GM23338 (cell line): ENCODE measurements around the gene BCORL1. TPM values are rescaled to one million over a fixed set of nuclear protein-coding genes. Genes with fewer than 3 reads are reported as not detected.

ENCODE experiments used
- ATAC-seq: fragments of 200-7000 bp; cut with Tn5 transposase; 3 replicates; pipeline ENCODE4 v1.9.1; 2020
- DNase-seq: peaks from one replicate; pipeline ENCODE4 v3.0.0-alpha.2; 2015; ENCODE audit warnings: low spot score
- H2AFZ ChIP-seq: fragments of 200-600 bp; sonication (generic); 2 replicates; pipeline ENCODE4 v1.8.0; 2016; ENCODE audit warnings: antibody characterized with exemption, mild to moderate bottlenecking, moderate library complexity
- H3F3A ChIP-seq: fragments of 200-600 bp; sonication (generic); replicated peaks from 2 replicates; pipeline ENCODE4 v1.8.0; 2017; ENCODE audit warnings: antibody characterized with exemption, mixed run types, low read depth
- H3K27ac ChIP-seq: fragments of 200-600 bp; sonication (generic); 2 replicates; pipeline ENCODE4 v1.6.1; 2016; ENCODE audit warnings: low read depth
- H3K27me3 ChIP-seq: fragments of 200-600 bp; sonication (generic); 2 replicates; pipeline ENCODE4 v1.8.0; 2016; ENCODE audit warnings: mild to moderate bottlenecking, mixed run types, moderate library complexity; ENCODE audit not compliant: insufficient read depth
- H3K36me3 ChIP-seq: fragments of 200-600 bp; sonication (generic); 2 replicates; pipeline ENCODE4 v1.8.0; 2016; ENCODE audit warnings: mild to moderate bottlenecking; ENCODE audit not compliant: insufficient read depth
- H3K4me1 ChIP-seq: fragments of 200-600 bp; sonication (generic); 2 replicates; pipeline ENCODE4 v1.8.0; 2016; ENCODE audit warnings: mild to moderate bottlenecking, moderate library complexity; ENCODE audit not compliant: insufficient read depth
- H3K4me2 ChIP-seq: fragments of 200-600 bp; sonication (generic); 2 replicates; pipeline ENCODE4 v1.7.1; 2017; ENCODE audit warnings: mixed run types
- H3K4me3 ChIP-seq: fragments of 200-600 bp; sonication (generic); 2 replicates; pipeline ENCODE4 v1.6.1; 2016; ENCODE audit warnings: mixed run types
- H3K79me2 ChIP-seq: fragments of 200-600 bp; sonication (generic); replicated peaks from 2 replicates; pipeline ENCODE4 v1.8.0; 2017; ENCODE audit warnings: mild to moderate bottlenecking; ENCODE audit not compliant: insufficient read depth
- H3K9me2 ChIP-seq: fragments of 200-600 bp; sonication (generic); 2 replicates; pipeline ENCODE4 v1.8.0; 2017; ENCODE audit not compliant: insufficient read depth
- H4K20me1 ChIP-seq: fragments of 200-600 bp; sonication (generic); replicated peaks from 2 replicates; pipeline ENCODE4 v1.8.0; 2017; ENCODE audit warnings: mild to moderate bottlenecking; ENCODE audit not compliant: insufficient read depth
- H3K27ac Mint-ChIP-seq: 2 replicates; pipeline ENCODE4 v1.8.0; 2020; ENCODE audit warnings: inconsistent platforms, mild to moderate bottlenecking, moderate library complexity, mixed read lengths
- H3K27me3 Mint-ChIP-seq: 3 replicates; pipeline ENCODE4 v1.8.0; 2022; ENCODE audit warnings: low read depth, mild to moderate bottlenecking, moderate library complexity, mixed read lengths, inconsistent platforms; ENCODE audit not compliant: insufficient read depth, poor library complexity
- H3K36me3 Mint-ChIP-seq: 3 replicates; pipeline ENCODE4 v1.8.0; 2021; ENCODE audit warnings: low read depth, mild to moderate bottlenecking, inconsistent platforms, moderate library complexity, mixed read lengths
- H3K4me1 Mint-ChIP-seq: 3 replicates; pipeline ENCODE4 v1.8.0; 2020; ENCODE audit warnings: mild to moderate bottlenecking, inconsistent platforms, mixed read lengths
- H3K4me3 Mint-ChIP-seq: 3 replicates; pipeline ENCODE4 v1.8.0; 2021; ENCODE audit warnings: moderate library complexity, mild to moderate bottlenecking, inconsistent platforms, mixed read lengths
- H3K9me3 Mint-ChIP-seq: 3 replicates; pipeline ENCODE4 v1.8.0; 2020; ENCODE audit warnings: moderate library complexity, mild to moderate bottlenecking, inconsistent platforms, mixed read lengths
- CREB1 ChIP-seq: fragments of 250-450 bp; sonication (Bioruptor Pico); IDR thresholded peaks from 2 replicates; pipeline ENCODE4 v1.5.0; 2020; ENCODE audit warnings: low read depth, mild to moderate bottlenecking, moderate library complexity
- EZH2 ChIP-seq: fragments of 200-600 bp; sonication (generic); IDR thresholded peaks from one replicate; pipeline ENCODE4 v1.8.0; 2017; ENCODE audit warnings: antibody characterized with exemption, mild to moderate bottlenecking, low read depth; ENCODE audit not compliant: unreplicated experiment
- EZH2phosphoT487 ChIP-seq: fragments of 200-600 bp; sonication (generic); IDR thresholded peaks from one replicate; pipeline ENCODE4 v1.8.1; 2018; ENCODE audit warnings: antibody characterized with exemption; ENCODE audit not compliant: unreplicated experiment
- JUNB ChIP-seq: IDR thresholded peaks from one replicate; pipeline ENCODE4 v1.6.1; 2016; ENCODE audit warnings: antibody characterized with exemption; ENCODE audit not compliant: unreplicated experiment
- POLR2AphosphoS5 ChIP-seq: IDR thresholded peaks from 2 replicates; pipeline ENCODE4 v1.6.1; 2016; ENCODE audit warnings: antibody characterized with exemption, low read depth
- ZNF114 ChIP-seq: fragments of 250-450 bp; sonication (Bioruptor Pico); IDR thresholded peaks from 2 replicates; pipeline ENCODE4 v1.5.0; 2020; ENCODE audit warnings: mild to moderate bottlenecking, moderate library complexity
- ZNF331 ChIP-seq: fragments of 250-450 bp; sonication (Bioruptor Pico); IDR thresholded peaks from 2 replicates; pipeline ENCODE4 v1.5.0; 2020; ENCODE audit warnings: low read depth, mild to moderate bottlenecking, moderate library complexity
- polyA plus RNA-seq: library from polyadenylated mRNA; unstranded; fragments of >200 nt; fragmentation: Nextera tagmentation; extraction: Ambion mirVana; gene quantifications from 2 replicates; pipeline ENCODE4 v1.2.1, GENCODE V29; 2016
- total RNA-seq: library from RNA; depleted of rRNA; stranded (reverse); fragments of >200 nt; shearing (Covaris generic); gene quantifications from 2 replicates; pipeline ENCODE4 v1.2.3, GENCODE V29; 2014
- TF ChIP-seq, protein P1 (sequence below), 2 experiments: fragments of 200-600 bp in 1 of 2; sonication (generic) in 1 of 2; conservative IDR thresholded peaks; 2 replicates each; pipeline versions ENCODE4 v1.5.1 to v1.6.1; 2016 to 2017; ENCODE audit warnings: antibody characterized with exemption in 2 of 2, low read depth in 2 of 2, mild to moderate bottlenecking in 2 of 2, moderate library complexity in 1 of 2
- TF ChIP-seq, protein P2 (sequence below): IDR thresholded peaks from 2 replicates; pipeline ENCODE4 v1.6.1; 2016; ENCODE audit warnings: antibody characterized with exemption
- TF ChIP-seq, protein P3 (sequence below): fragments of 250-450 bp; sonication (Bioruptor Pico); IDR thresholded peaks from 2 replicates; pipeline ENCODE4 v1.5.0; 2020; ENCODE audit warnings: mild to moderate bottlenecking, moderate library complexity
- TF ChIP-seq, protein P4 (sequence below): IDR thresholded peaks from one replicate; pipeline ENCODE4 v1.6.1; 2018; ENCODE audit warnings: antibody characterized with exemption; ENCODE audit not compliant: unreplicated experiment

BCORL1 gene
- total and polyA plus RNA-seq, 2 experiments from 2014 or later: 2.6 to 2.7 TPM

DNA sequence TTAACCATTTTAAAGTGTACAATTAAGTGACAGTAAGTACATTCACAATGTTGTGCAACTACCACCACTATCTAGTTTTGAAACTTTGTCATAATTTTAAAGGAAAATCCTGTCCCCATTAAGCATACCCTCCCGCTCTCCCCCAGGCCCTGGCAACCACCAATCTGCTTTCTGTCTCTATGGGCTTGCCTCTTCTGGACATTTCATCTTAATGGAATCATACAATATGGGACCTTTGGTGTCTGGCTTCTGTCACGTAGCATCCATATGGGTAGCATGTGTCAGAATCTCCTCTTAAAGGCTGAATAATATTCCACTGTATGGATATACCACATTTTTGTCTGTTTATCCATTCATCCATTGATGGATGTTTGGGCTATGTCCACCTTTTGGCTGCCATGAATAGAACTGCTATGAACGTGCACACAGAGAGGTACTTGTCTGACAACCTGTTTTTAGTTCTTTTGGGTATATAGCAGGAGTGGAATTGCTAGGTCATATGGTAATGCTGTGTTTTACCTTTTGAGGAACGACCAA is 66.3 kb downstream of the BCORL1 start:
- Histone ChIP-seq H3F3A (no peaks in the 10 kb centered on the region), H3K9me2 (no peaks in the 10 kb centered on the region), H3K27ac (no peak overlapping the region), H3K36me3 (no peaks in the 10 kb centered on the region), H3K4me2 (no peak overlapping the region), H3K4me1 (no peaks in the 10 kb centered on the region), H2AFZ (no peak overlapping the region), H4K20me1 (no peaks in the 10 kb centered on the region), H3K4me3 (no peak overlapping the region), H3K79me2 (no peaks in the 10 kb centered on the region), H3K27me3 (no peaks in the 10 kb centered on the region)
- TF ChIP-seq, protein P1, sequence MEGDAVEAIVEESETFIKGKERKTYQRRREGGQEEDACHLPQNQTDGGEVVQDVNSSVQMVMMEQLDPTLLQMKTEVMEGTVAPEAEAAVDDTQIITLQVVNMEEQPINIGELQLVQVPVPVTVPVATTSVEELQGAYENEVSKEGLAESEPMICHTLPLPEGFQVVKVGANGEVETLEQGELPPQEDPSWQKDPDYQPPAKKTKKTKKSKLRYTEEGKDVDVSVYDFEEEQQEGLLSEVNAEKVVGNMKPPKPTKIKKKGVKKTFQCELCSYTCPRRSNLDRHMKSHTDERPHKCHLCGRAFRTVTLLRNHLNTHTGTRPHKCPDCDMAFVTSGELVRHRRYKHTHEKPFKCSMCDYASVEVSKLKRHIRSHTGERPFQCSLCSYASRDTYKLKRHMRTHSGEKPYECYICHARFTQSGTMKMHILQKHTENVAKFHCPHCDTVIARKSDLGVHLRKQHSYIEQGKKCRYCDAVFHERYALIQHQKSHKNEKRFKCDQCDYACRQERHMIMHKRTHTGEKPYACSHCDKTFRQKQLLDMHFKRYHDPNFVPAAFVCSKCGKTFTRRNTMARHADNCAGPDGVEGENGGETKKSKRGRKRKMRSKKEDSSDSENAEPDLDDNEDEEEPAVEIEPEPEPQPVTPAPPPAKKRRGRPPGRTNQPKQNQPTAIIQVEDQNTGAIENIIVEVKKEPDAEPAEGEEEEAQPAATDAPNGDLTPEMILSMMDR (conservative IDR thresholded peaks at IDR 0.05; ENCODE audit: low read depth in 2 of 2): no peak
- TF ChIP-seq POLR2AphosphoS5 (no peak), EZH2 (no peak), ZNF331 (CRISPR knock-in tag) (no peak), EZH2phosphoT487 (no peak), JUNB (no peak), CREB1 (CRISPR knock-in tag) (no peak), ZNF114 (CRISPR knock-in tag) (no peak)
- TF ChIP-seq, protein P2, sequence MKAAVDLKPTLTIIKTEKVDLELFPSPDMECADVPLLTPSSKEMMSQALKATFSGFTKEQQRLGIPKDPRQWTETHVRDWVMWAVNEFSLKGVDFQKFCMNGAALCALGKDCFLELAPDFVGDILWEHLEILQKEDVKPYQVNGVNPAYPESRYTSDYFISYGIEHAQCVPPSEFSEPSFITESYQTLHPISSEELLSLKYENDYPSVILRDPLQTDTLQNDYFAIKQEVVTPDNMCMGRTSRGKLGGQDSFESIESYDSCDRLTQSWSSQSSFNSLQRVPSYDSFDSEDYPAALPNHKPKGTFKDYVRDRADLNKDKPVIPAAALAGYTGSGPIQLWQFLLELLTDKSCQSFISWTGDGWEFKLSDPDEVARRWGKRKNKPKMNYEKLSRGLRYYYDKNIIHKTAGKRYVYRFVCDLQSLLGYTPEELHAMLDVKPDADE: no peak
- TF ChIP-seq, protein P3, sequence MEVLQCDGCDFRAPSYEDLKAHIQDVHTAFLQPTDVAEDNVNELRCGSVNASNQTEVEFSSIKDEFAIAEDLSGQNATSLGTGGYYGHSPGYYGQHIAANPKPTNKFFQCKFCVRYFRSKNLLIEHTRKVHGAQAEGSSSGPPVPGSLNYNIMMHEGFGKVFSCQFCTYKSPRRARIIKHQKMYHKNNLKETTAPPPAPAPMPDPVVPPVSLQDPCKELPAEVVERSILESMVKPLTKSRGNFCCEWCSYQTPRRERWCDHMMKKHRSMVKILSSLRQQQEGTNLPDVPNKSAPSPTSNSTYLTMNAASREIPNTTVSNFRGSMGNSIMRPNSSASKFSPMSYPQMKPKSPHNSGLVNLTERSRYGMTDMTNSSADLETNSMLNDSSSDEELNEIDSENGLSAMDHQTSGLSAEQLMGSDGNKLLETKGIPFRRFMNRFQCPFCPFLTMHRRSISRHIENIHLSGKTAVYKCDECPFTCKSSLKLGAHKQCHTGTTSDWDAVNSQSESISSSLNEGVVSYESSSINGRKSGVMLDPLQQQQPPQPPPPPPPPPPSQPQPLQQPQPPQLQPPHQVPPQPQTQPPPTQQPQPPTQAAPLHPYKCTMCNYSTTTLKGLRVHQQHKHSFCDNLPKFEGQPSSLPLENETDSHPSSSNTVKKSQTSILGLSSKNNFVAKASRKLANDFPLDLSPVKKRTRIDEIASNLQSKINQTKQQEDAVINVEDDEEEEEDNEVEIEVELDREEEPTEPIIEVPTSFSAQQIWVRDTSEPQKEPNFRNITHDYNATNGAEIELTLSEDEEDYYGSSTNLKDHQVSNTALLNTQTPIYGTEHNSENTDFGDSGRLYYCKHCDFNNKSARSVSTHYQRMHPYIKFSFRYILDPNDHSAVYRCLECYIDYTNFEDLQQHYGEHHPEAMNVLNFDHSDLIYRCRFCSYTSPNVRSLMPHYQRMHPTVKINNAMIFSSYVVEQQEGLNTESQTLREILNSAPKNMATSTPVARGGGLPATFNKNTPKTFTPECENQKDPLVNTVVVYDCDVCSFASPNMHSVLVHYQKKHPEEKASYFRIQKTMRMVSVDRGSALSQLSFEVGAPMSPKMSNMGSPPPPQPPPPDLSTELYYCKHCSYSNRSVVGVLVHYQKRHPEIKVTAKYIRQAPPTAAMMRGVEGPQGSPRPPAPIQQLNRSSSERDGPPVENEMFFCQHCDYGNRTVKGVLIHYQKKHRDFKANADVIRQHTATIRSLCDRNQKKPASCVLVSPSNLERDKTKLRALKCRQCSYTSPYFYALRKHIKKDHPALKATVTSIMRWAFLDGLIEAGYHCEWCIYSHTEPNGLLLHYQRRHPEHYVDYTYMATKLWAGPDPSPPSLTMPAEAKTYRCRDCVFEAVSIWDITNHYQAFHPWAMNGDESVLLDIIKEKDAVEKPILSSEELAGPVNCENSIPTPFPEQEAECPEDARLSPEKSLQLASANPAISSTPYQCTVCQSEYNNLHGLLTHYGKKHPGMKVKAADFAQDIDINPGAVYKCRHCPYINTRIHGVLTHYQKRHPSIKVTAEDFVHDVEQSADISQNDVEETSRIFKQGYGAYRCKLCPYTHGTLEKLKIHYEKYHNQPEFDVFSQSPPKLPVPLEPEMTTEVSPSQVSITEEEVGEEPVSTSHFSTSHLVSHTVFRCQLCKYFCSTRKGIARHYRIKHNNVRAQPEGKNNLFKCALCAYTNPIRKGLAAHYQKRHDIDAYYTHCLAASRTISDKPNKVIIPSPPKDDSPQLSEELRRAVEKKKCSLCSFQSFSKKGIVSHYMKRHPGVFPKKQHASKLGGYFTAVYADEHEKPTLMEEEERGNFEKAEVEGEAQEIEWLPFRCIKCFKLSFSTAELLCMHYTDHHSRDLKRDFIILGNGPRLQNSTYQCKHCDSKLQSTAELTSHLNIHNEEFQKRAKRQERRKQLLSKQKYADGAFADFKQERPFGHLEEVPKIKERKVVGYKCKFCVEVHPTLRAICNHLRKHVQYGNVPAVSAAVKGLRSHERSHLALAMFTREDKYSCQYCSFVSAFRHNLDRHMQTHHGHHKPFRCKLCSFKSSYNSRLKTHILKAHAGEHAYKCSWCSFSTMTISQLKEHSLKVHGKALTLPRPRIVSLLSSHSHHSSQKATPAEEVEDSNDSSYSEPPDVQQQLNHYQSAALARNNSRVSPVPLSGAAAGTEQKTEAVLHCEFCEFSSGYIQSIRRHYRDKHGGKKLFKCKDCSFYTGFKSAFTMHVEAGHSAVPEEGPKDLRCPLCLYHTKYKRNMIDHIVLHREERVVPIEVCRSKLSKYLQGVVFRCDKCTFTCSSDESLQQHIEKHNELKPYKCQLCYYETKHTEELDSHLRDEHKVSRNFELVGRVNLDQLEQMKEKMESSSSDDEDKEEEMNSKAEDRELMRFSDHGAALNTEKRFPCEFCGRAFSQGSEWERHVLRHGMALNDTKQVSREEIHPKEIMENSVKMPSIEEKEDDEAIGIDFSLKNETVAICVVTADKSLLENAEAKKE (CRISPR knock-in tag): no peak
- TF ChIP-seq, protein P4, sequence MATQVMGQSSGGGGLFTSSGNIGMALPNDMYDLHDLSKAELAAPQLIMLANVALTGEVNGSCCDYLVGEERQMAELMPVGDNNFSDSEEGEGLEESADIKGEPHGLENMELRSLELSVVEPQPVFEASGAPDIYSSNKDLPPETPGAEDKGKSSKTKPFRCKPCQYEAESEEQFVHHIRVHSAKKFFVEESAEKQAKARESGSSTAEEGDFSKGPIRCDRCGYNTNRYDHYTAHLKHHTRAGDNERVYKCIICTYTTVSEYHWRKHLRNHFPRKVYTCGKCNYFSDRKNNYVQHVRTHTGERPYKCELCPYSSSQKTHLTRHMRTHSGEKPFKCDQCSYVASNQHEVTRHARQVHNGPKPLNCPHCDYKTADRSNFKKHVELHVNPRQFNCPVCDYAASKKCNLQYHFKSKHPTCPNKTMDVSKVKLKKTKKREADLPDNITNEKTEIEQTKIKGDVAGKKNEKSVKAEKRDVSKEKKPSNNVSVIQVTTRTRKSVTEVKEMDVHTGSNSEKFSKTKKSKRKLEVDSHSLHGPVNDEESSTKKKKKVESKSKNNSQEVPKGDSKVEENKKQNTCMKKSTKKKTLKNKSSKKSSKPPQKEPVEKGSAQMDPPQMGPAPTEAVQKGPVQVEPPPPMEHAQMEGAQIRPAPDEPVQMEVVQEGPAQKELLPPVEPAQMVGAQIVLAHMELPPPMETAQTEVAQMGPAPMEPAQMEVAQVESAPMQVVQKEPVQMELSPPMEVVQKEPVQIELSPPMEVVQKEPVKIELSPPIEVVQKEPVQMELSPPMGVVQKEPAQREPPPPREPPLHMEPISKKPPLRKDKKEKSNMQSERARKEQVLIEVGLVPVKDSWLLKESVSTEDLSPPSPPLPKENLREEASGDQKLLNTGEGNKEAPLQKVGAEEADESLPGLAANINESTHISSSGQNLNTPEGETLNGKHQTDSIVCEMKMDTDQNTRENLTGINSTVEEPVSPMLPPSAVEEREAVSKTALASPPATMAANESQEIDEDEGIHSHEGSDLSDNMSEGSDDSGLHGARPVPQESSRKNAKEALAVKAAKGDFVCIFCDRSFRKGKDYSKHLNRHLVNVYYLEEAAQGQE: no peak
- no peak overlapping the region for H3K27ac Mint-ChIP-seq
- DNase-seq (no peak), ATAC-seq (no peak)
- H3K36me3 Mint-ChIP-seq: peaks cover 3% of the 10 kb centered on the region; the same call in 2 of the 3 replicates
- no peaks in the 10 kb centered on the region for H3K27me3 Mint-ChIP-seq
- no peaks in the 10 kb centered on the region for H3K9me3 Mint-ChIP-seq
- H3K4me3 Mint-ChIP-seq: no peak overlapping the region
- H3K4me1 Mint-ChIP-seq: no peaks in the 10 kb centered on the region
